GM12878 (cell line): Measurements from ENCODE around the gene UGT2B11. TPM values are rescaled to one million over a fixed set of nuclear protein-coding genes. Genes with fewer than 3 reads are reported as not detected.

Source experiments
- ATAC-seq: fragments of 200-7000 bp; cut with Tn5 transposase; 3 replicates; pipeline ENCODE4 v1.9.1; 2020; ENCODE audit warnings: mild to moderate bottlenecking, moderate library complexity
- BruUV-seq: library from RNA; stranded (reverse); fragments of 400-500 nt; replicated peaks from 2 replicates; lab custom pipeline; 2021; lab: Mats Ljungman, UMichigan
- CTCF ChIA-PET: fragments of 300-600 bp; sonication (Branson Sonifier 250); formaldehyde crosslinking; extraction: SDS; loops from one replicate; lab custom pipeline; 2021; ENCODE audit warnings: inconsistent platforms; lab: Yijun Ruan, JAX
- POLR2A ChIA-PET: fragments of 350-600 bp; formaldehyde crosslinking; extraction: SDS; loops from one replicate; lab custom pipeline; 2021; ENCODE audit warnings: inconsistent platforms; lab: Charles Lee
- RAD21 ChIA-PET: fragments of 300-600 bp; sonication (Branson Sonifier 250); formaldehyde crosslinking; loops from one replicate; lab custom pipeline; 2023; ENCODE audit warnings: antibody characterized with exemption; ENCODE audit not compliant: unreplicated experiment; lab: Charles Lee
- SMC1A ChIA-PET: fragments of 300-600 bp; sonication (Branson Sonifier 250); formaldehyde crosslinking; loops from one replicate; lab custom pipeline; 2023; ENCODE audit not compliant: unreplicated experiment, uncharacterized antibody; lab: Charles Lee
- DNase-seq: peaks from one replicate; pipeline ENCODE4 v3.0.0-alpha.2; 2011; ENCODE audit warnings: low read depth, low spot score
- FAIRE-seq: peaks from 3 replicates; lab custom pipeline; 2011; peaks lifted over from hg19 to GRCh38; lab: Jason Lieb, UNC
- H2AFZ ChIP-seq: 2 replicates; pipeline ENCODE4 v1.6.0; 2011; ENCODE audit warnings: low read depth, low read length, control low read depth; ENCODE audit not compliant: control insufficient read depth
- H3K27ac ChIP-seq: 2 replicates; pipeline ENCODE4 v1.5.1; 2011; ENCODE audit warnings: control low read depth; ENCODE audit not compliant: control insufficient read depth, insufficient read depth
- H3K27me3 ChIP-seq, 2 experiments: replicated peaks in 1 of 2; 2 replicates each; pipeline versions ENCODE4 v1.6.0 to v1.6.1; 2011; ENCODE audit warnings: low read length in 1 of 2; ENCODE audit not compliant: control insufficient read depth in 2 of 2, insufficient read depth in 2 of 2
- H3K36me3 ChIP-seq, 2 experiments: 2 replicates each; pipeline ENCODE4 v1.5.1; 2011; ENCODE audit warnings: low read length in 1 of 2; ENCODE audit not compliant: control insufficient read depth in 2 of 2, insufficient read depth in 2 of 2
- H3K4me1 ChIP-seq: 2 replicates; pipeline ENCODE4 v1.6.1; 2011; ENCODE audit warnings: mild to moderate bottlenecking, low read length, moderate library complexity, mixed read lengths; ENCODE audit not compliant: control insufficient read depth, insufficient read depth
- H3K4me2 ChIP-seq: 2 replicates; pipeline ENCODE4 v1.6.0; 2011; ENCODE audit warnings: control low read depth; ENCODE audit not compliant: control insufficient read depth, insufficient read depth
- H3K4me3 ChIP-seq: fragments of 200-600 bp; sonication (generic); 2 replicates; pipeline ENCODE4 v1.5.1; 2016
- H3K79me2 ChIP-seq: 2 replicates; pipeline ENCODE4 v1.6.0; 2011; ENCODE audit warnings: low read length; ENCODE audit not compliant: control insufficient read depth, insufficient read depth
- H3K9ac ChIP-seq: 2 replicates; pipeline ENCODE4 v1.8.0; 2011; ENCODE audit warnings: low read length, control low read depth, mixed read lengths; ENCODE audit not compliant: control insufficient read depth, insufficient read depth
- H3K9me3 ChIP-seq: replicated peaks from 3 replicates; pipeline ENCODE4 v1.5.1; 2011; ENCODE audit warnings: mild to moderate bottlenecking, low read length; ENCODE audit not compliant: control insufficient read depth, insufficient read depth
- H4K20me1 ChIP-seq: 2 replicates; pipeline ENCODE4 v1.6.0; 2011; ENCODE audit not compliant: control insufficient read depth, insufficient read depth
- CREB1 ChIP-seq: IDR thresholded peaks from 2 replicates; pipeline ENCODE4 v1.6.1; 2012; ENCODE audit warnings: low read depth, mild to moderate bottlenecking, inconsistent platforms
- ETV6 ChIP-seq, 2 experiments: fragments of 450-650 bp in 1 of 2; IDR thresholded peaks in 1 of 2; conservative IDR thresholded peaks in 1 of 2; 2 replicates each; pipeline ENCODE4 v1.6.1; 2014; ENCODE audit warnings: antibody characterized with exemption in 1 of 2, borderline replicate concordance in 1 of 2, low read depth in 1 of 2, mild to moderate bottlenecking in 1 of 2, moderate library complexity in 1 of 2
- PML ChIP-seq: IDR thresholded peaks from 2 replicates; pipeline ENCODE4 v1.6.1; 2012; ENCODE audit warnings: low read length, inconsistent platforms
- WGBS: methylation state at CpG from one replicate; pipeline ENCODE4 v1.1.6; 2016; ENCODE audit warnings: low lambda C conversion rate; ENCODE audit not compliant: insufficient replicate concordance, insufficient coverage; ENCODE audit errors: missing lambda C conversion rate; 5-methylcytosine and 5-hydroxymethylcytosine counted together
- in situ Hi-C: fragments of 300-500 bp; cut with MboI; formaldehyde crosslinking; loops from 9 replicates; pipeline ENCODE4 v1.14.3; 2018; ENCODE audit warnings: mixed read lengths
- intact Hi-C: fragments of 100-400 bp; cut with micrococcal nuclease; formaldehyde crosslinking; loops from one replicate; pipeline ENCODE4 v1.14.2; 2022; ENCODE audit not compliant: unreplicated experiment
- polyA plus RNA-seq, 11 experiments: library from polyadenylated mRNA; depleted of rRNA in 4 of 11; unstranded in 6 of 11; stranded (reverse) in 5 of 11; fragments of >200 nt; fragmentation: Nextera tagmentation in 4 of 11; fragmentation: Illumina TruSeq in 1 of 11; extraction: Ambion mirVana in 4 of 11; extraction: Trizol in 1 of 11; gene quantifications; 1 replicate in 1 of 11; 2 replicates in 10 of 11; pipeline versions ENCODE4 v1.2.1 to v1.2.3, GENCODE V29; 2011 to 2016; ENCODE audit warnings: inconsistent platforms in 2 of 11, missing spikeins in 2 of 11, low read depth in 1 of 11
- total RNA-seq, 4 experiments: library from RNA; depleted of rRNA in 3 of 4; stranded (reverse); fragments of >200 nt in 3 of 4; fragmentation: Illumina TruSeq in 1 of 4; extraction: Trizol in 1 of 4; gene quantifications; 2 replicates each; pipeline versions ENCODE4 v1.2.1 to v1.2.3, GENCODE V29; 2013 to 2021
- TF ChIP-seq, protein P1 (sequence below), 3 experiments: IDR thresholded peaks in 2 of 3; conservative IDR thresholded peaks in 1 of 3; 2 replicates each; pipeline ENCODE4 v1.5.1; 2011; ENCODE audit warnings: low read depth in 3 of 3, low read length in 3 of 3, mild to moderate bottlenecking in 3 of 3, control low read depth in 2 of 3, moderate library complexity in 2 of 3, inconsistent platforms in 1 of 3, mixed read lengths in 1 of 3; ENCODE audit not compliant: control insufficient read depth in 2 of 3, insufficient read depth in 1 of 3; ENCODE audit errors: extremely low read depth in 1 of 3
- TF ChIP-seq, protein P2 (sequence below): IDR thresholded peaks from 2 replicates; pipeline ENCODE4 v1.6.1; 2012; ENCODE audit warnings: improper control_type of control experiment, low read depth, low read length; ENCODE audit not compliant: insufficient replicate concordance
- TF ChIP-seq, protein P3 (sequence below): fragments of 450-650 bp; IDR thresholded peaks from 2 replicates; pipeline ENCODE4 v1.6.1; 2017; ENCODE audit warnings: mild to moderate bottlenecking, moderate library complexity

The UGT2B11 gene
- total and polyA plus RNA-seq, 10 of the 15 experiments (the other 5 are each of a cell fraction or from before 2014, with no cell fraction given), result not detected

DNA sequence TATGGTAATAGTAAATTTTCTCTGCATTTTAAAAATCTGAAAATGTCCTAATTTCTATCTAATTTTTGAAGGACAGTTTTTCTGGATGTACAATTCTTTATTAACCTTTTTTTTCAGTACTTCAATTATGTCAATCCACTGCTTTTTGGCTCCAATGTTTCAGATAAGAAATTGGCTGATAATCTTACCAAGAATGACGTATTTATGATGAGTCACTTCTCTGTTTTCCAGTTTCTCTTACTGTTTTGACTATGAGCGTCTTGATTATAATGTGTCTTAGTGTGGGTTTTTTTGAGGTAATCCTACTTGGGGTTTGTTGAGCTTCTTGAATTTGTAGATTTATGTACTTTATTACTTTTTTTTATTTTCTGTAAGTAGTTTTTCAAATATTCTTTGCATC is 47.2 kb downstream of the UGT2B11 start:
- no peak overlapping the region for H3K4me3 ChIP-seq
- no peaks in the 10 kb centered on the region for H3K4me1 ChIP-seq
- in situ Hi-C loops, result loop anchor here (25.0 kb wide), 1 partner anchor 680 kb away; no protein-coding TSS in a partner anchor
- CTCF ChIA-PET, result interaction anchor here (1.2 to 2.3 kb wide), 2 partner anchors 8 to 107 kb away, joined by 4 to 6 read pairs; no protein-coding TSS in a partner anchor
- SMC1A ChIA-PET, result interaction anchor here (0.8 kb wide), 1 partner anchor 111 kb away, joined by 3 read pairs; no protein-coding TSS in a partner anchor
- no TSS peak for BruUV-seq
- no peaks in the 10 kb centered on the region for H3K9me3 ChIP-seq
- no peaks in the 10 kb centered on the region for H3K27me3 ChIP-seq
- H3K36me3 ChIP-seq, result no peaks in the 10 kb centered on the region
- intact Hi-C loops, result no loop called here
- H3K4me2 ChIP-seq, result no peak overlapping the region
- H4K20me1 ChIP-seq, result no peaks in the 10 kb centered on the region
- POLR2A ChIA-PET, result no interaction called here
- no peak overlapping the region for H3K9ac ChIP-seq
- FAIRE-seq (no peak), DNase-seq (no peak), ATAC-seq (no peak)
- no peak overlapping the region for H3K27ac ChIP-seq
- 2% methylated on average over 2 of the region's 2 CpGs for WGBS
- H2AFZ ChIP-seq, result no peak overlapping the region
- no peaks in the 10 kb centered on the region for H3K79me2 ChIP-seq
- RAD21 ChIA-PET, result no interaction called here
- TF ChIP-seq CREB1, result peak; percentile 45; the same call in 1 of the 2 replicates
- TF ChIP-seq, protein P1, sequence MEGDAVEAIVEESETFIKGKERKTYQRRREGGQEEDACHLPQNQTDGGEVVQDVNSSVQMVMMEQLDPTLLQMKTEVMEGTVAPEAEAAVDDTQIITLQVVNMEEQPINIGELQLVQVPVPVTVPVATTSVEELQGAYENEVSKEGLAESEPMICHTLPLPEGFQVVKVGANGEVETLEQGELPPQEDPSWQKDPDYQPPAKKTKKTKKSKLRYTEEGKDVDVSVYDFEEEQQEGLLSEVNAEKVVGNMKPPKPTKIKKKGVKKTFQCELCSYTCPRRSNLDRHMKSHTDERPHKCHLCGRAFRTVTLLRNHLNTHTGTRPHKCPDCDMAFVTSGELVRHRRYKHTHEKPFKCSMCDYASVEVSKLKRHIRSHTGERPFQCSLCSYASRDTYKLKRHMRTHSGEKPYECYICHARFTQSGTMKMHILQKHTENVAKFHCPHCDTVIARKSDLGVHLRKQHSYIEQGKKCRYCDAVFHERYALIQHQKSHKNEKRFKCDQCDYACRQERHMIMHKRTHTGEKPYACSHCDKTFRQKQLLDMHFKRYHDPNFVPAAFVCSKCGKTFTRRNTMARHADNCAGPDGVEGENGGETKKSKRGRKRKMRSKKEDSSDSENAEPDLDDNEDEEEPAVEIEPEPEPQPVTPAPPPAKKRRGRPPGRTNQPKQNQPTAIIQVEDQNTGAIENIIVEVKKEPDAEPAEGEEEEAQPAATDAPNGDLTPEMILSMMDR (IDR thresholded peaks at IDR 0.05 in 2 of 3, conservative IDR thresholded peaks at IDR 0.05 in 1 of 3; ENCODE audit: control insufficient read depth in 2 of 3, extremely low read depth in 1 of 3, insufficient read depth in 1 of 3, low read depth in 3 of 3, low read length in 3 of 3), result no peak
- TF ChIP-seq PML, result no peak
- TF ChIP-seq, protein P2, sequence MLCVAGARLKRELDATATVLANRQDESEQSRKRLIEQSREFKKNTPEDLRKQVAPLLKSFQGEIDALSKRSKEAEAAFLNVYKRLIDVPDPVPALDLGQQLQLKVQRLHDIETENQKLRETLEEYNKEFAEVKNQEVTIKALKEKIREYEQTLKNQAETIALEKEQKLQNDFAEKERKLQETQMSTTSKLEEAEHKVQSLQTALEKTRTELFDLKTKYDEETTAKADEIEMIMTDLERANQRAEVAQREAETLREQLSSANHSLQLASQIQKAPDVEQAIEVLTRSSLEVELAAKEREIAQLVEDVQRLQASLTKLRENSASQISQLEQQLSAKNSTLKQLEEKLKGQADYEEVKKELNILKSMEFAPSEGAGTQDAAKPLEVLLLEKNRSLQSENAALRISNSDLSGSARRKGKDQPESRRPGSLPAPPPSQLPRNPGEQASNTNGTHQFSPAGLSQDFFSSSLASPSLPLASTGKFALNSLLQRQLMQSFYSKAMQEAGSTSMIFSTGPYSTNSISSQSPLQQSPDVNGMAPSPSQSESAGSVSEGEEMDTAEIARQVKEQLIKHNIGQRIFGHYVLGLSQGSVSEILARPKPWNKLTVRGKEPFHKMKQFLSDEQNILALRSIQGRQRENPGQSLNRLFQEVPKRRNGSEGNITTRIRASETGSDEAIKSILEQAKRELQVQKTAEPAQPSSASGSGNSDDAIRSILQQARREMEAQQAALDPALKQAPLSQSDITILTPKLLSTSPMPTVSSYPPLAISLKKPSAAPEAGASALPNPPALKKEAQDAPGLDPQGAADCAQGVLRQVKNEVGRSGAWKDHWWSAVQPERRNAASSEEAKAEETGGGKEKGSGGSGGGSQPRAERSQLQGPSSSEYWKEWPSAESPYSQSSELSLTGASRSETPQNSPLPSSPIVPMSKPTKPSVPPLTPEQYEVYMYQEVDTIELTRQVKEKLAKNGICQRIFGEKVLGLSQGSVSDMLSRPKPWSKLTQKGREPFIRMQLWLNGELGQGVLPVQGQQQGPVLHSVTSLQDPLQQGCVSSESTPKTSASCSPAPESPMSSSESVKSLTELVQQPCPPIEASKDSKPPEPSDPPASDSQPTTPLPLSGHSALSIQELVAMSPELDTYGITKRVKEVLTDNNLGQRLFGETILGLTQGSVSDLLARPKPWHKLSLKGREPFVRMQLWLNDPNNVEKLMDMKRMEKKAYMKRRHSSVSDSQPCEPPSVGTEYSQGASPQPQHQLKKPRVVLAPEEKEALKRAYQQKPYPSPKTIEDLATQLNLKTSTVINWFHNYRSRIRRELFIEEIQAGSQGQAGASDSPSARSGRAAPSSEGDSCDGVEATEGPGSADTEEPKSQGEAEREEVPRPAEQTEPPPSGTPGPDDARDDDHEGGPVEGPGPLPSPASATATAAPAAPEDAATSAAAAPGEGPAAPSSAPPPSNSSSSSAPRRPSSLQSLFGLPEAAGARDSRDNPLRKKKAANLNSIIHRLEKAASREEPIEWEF, result no peak
- no peak for TF ChIP-seq ETV6 (conservative IDR thresholded peaks at IDR 0.05 in 1 of 2, IDR thresholded peaks at IDR 0.05 in 1 of 2; ENCODE audit: borderline replicate concordance in 1 of 2, low read depth in 1 of 2)
- TF ChIP-seq, protein P3, sequence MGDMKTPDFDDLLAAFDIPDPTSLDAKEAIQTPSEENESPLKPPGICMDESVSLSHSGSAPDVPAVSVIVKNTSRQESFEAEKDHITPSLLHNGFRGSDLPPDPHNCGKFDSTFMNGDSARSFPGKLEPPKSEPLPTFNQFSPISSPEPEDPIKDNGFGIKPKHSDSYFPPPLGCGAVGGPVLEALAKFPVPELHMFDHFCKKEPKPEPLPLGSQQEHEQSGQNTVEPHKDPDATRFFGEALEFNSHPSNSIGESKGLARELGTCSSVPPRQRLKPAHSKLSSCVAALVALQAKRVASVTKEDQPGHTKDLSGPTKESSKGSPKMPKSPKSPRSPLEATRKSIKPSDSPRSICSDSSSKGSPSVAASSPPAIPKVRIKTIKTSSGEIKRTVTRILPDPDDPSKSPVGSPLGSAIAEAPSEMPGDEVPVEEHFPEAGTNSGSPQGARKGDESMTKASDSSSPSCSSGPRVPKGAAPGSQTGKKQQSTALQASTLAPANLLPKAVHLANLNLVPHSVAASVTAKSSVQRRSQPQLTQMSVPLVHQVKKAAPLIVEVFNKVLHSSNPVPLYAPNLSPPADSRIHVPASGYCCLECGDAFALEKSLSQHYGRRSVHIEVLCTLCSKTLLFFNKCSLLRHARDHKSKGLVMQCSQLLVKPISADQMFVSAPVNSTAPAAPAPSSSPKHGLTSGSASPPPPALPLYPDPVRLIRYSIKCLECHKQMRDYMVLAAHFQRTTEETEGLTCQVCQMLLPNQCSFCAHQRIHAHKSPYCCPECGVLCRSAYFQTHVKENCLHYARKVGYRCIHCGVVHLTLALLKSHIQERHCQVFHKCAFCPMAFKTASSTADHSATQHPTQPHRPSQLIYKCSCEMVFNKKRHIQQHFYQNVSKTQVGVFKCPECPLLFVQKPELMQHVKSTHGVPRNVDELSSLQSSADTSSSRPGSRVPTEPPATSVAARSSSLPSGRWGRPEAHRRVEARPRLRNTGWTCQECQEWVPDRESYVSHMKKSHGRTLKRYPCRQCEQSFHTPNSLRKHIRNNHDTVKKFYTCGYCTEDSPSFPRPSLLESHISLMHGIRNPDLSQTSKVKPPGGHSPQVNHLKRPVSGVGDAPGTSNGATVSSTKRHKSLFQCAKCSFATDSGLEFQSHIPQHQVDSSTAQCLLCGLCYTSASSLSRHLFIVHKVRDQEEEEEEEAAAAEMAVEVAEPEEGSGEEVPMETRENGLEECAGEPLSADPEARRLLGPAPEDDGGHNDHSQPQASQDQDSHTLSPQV, result no peak
